CD14-positive monocyte (primary cell): ENCODE measurements around the gene KDM4C. TPM values are rescaled to one million over a fixed set of nuclear protein-coding genes. Genes with fewer than 3 reads are reported as not detected.

Source experiments
- DNase-seq, 3 donors: peaks; one replicate each; pipeline ENCODE4 v3.0.0-alpha.2; 2011 to 2022
- H2AFZ ChIP-seq: 2 replicates; pipeline ENCODE4 v1.6.0; 2012; ENCODE audit warnings: mild to moderate bottlenecking, low read depth, low read length, inconsistent platforms; ENCODE audit not compliant: insufficient read depth, poor library complexity, severe bottlenecking
- H3K27ac ChIP-seq, 2 donors: 1 replicate in 1 of 2; 2 replicates in 1 of 2; pipeline ENCODE4 v1.5.1; 2012 to 2013; ENCODE audit warnings: low read length in 2 of 2, control low read depth in 1 of 2, inconsistent platforms in 1 of 2, low read depth in 1 of 2, mild to moderate bottlenecking in 1 of 2
- H3K27me3 ChIP-seq, 2 donors: one replicate each; pipeline versions ENCODE4 v1.6.0 to v1.6.1; 2011 to 2013; ENCODE audit warnings: low read length in 2 of 2; ENCODE audit not compliant: control insufficient read depth in 2 of 2, insufficient read depth in 2 of 2
- H3K36me3 ChIP-seq, 2 donors: replicated peaks in 1 of 2; 1 replicate in 1 of 2; 2 replicates in 1 of 2; pipeline versions ENCODE4 v1.5.1 to v1.6.1; 2012 to 2013; ENCODE audit warnings: low read length in 2 of 2, control low read depth in 1 of 2, inconsistent platforms in 1 of 2, mild to moderate bottlenecking in 1 of 2; ENCODE audit not compliant: insufficient read depth in 2 of 2, control insufficient read depth in 1 of 2
- H3K4me1 ChIP-seq, 2 donors: 1 replicate in 1 of 2; 2 replicates in 1 of 2; pipeline versions ENCODE4 v1.5.1 to v1.6.1; 2012 to 2013; ENCODE audit warnings: low read length in 2 of 2, control low read depth in 1 of 2, inconsistent platforms in 1 of 2, mild to moderate bottlenecking in 1 of 2, moderate library complexity in 1 of 2; ENCODE audit not compliant: insufficient read depth in 2 of 2, control insufficient read depth in 1 of 2
- H3K4me2 ChIP-seq: replicated peaks from 2 replicates; pipeline ENCODE3; 2012; ENCODE audit warnings: low read length, moderate library complexity, mild to moderate bottlenecking; ENCODE audit not compliant: poor library complexity, severe bottlenecking; ENCODE audit errors: extremely low read depth
- H3K4me3 ChIP-seq, 3 experiments: fragments of 200-600 bp in 1 of 3; sonication (generic) in 1 of 3; replicated peaks in 1 of 3; 1 replicate in 2 of 3; 2 replicates in 1 of 3; pipeline ENCODE4 v1.5.1; 2011 to 2013; ENCODE audit warnings: low read length in 3 of 3, mild to moderate bottlenecking in 3 of 3, control low read depth in 2 of 3, low read depth in 2 of 3, inconsistent platforms in 1 of 3, moderate library complexity in 1 of 3
- H3K79me2 ChIP-seq: 2 replicates; pipeline ENCODE4 v1.6.0; 2012; ENCODE audit warnings: mild to moderate bottlenecking, control low read depth, inconsistent platforms, low read length, moderate library complexity; ENCODE audit not compliant: insufficient read depth
- H3K9ac ChIP-seq: 2 replicates; pipeline ENCODE4 v1.6.0; 2017; ENCODE audit warnings: low read length, mild to moderate bottlenecking; ENCODE audit not compliant: insufficient read depth, poor library complexity, severe bottlenecking
- H3K9me3 ChIP-seq, 2 donors: replicated peaks in 1 of 2; 1 replicate in 1 of 2; 2 replicates in 1 of 2; pipeline versions ENCODE4 v1.5.1 to v1.6.1; 2012 to 2013; ENCODE audit warnings: low read length in 2 of 2, control low read depth in 1 of 2; ENCODE audit not compliant: control insufficient read depth in 1 of 2, insufficient read depth in 1 of 2
- H4K20me1 ChIP-seq: 2 replicates; pipeline ENCODE4 v1.6.0; 2012; ENCODE audit warnings: mild to moderate bottlenecking, low read length, control low read depth, moderate library complexity; ENCODE audit not compliant: insufficient read depth
- H3K27ac Mint-ChIP-seq, 7 donors: one replicate each; pipeline ENCODE4 v1.8.0; 2020; ENCODE audit warnings: mild to moderate bottlenecking in 7 of 7, mixed read lengths in 7 of 7, moderate library complexity in 6 of 7, inconsistent platforms in 2 of 7
- H3K27me3 Mint-ChIP-seq, 3 donors: one replicate each; pipeline ENCODE4 v1.8.0; 2021 to 2022; ENCODE audit warnings: low read depth in 3 of 3, mild to moderate bottlenecking in 3 of 3, mixed read lengths in 3 of 3, moderate library complexity in 3 of 3, inconsistent platforms in 1 of 3
- H3K36me3 Mint-ChIP-seq, 2 donors: one replicate each; pipeline ENCODE4 v1.8.0; 2020; ENCODE audit warnings: mixed read lengths in 2 of 2, inconsistent platforms in 1 of 2, mild to moderate bottlenecking in 1 of 2
- H3K4me1 Mint-ChIP-seq: one replicate; pipeline ENCODE4 v1.8.0; 2020; ENCODE audit warnings: mild to moderate bottlenecking, mixed read lengths
- H3K4me3 Mint-ChIP-seq, 2 donors: one replicate each; pipeline ENCODE4 v1.8.0; 2020; ENCODE audit warnings: mild to moderate bottlenecking in 2 of 2, mixed read lengths in 2 of 2, moderate library complexity in 1 of 2
- H3K9me3 Mint-ChIP-seq, 7 donors: one replicate each; pipeline ENCODE4 v1.8.0; 2020 to 2022; ENCODE audit warnings: mixed read lengths in 7 of 7, mild to moderate bottlenecking in 6 of 7, moderate library complexity in 6 of 7, inconsistent platforms in 2 of 7
- WGBS: methylation state at CpG from one replicate; pipeline ENCODE4 v1.1.5; 2013; ENCODE audit warnings: missing lambda C conversion rate; ENCODE audit not compliant: insufficient coverage; 5-methylcytosine and 5-hydroxymethylcytosine counted together
- intact Hi-C, 2 donors: fragments of 100-400 bp; cut with micrococcal nuclease; formaldehyde crosslinking; loops; one replicate each; pipeline versions ENCODE4 v1.15.0 to v1.15.1; 2023
- polyA plus RNA-seq, 3 donors: library from polyadenylated mRNA; depleted of rRNA in 1 of 3; unstranded in 2 of 3; stranded (reverse) in 1 of 3; fragments of 300-500 nt in 2 of 3; fragments of >200 nt in 1 of 3; fragmentation: Illumina TruSeq in 2 of 3; gene quantifications; 1 replicate in 2 of 3; 2 replicates in 1 of 3; pipeline ENCODE4 v1.2.3, GENCODE V29; 2012 to 2021
- TF ChIP-seq, protein P1 (sequence below): fragments of 200-600 bp; IDR thresholded peaks from one replicate; pipeline ENCODE4 v1.8.0; 2022; ENCODE audit warnings: antibody characterized with exemption, mild to moderate bottlenecking

The KDM4C gene
- polyA plus RNA-seq, 3 donors, result 15.2 to 36.2 (median 17.1) TPM

DNA sequence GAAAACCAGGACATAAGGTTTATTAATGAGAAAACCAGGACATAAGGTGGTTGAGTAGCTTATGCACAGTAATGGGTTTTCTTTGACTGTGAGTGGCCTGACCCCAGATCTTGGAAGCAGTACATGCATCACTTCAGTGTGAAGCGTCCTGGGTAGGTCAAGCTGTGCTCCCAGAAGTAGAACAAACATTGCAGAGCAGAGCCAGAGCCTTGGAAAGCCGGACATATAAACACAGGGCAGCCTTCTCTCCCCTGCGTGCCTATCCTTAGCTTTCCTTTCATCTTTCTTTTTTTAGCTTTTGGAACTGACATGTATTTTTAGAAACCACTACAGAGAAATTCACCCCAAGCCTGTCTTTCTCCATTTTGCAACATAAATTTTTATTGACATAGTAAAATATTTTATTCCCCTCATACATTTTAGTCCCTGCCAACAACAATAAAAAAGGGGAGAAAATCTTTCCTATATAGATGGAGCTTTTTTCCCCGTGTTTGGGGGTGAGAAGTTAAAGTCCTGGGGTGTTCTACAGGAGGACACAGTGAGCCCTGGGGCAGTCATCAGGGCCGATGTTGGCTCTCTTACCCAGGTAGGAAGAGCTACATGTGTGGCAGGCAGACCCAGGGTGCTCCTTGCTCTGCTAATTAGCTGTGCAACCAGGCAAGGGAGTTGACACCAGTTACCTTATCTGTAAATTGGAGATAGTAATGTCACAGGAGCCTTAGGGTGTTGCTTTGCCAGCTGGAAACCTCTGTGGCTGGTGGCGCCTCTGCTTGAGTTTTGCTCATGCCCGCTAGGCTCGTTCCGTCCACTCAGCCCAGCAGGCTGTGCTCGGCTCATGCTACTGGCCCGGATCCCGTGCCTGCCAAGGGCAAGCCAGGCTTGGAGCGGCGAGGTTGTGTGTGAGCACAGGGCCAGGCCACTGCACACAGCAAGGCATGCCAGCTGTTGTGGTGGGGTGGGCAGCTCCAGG, 389.6 kb downstream of the KDM4C start:
- Histone ChIP-seq H3K4me2 (no peak overlapping the region), H3K9me3 (peaks cover 0 to 6% of the 10 kb centered on the region in 2 donors), H3K27me3 (no peaks in the 10 kb centered on the region), H3K36me3 (peaks cover 12 to 38% of the 10 kb centered on the region in 2 donors), H3K4me3 (no peak overlapping the region), H2AFZ (no peak overlapping the region), H3K27ac (no peak overlapping the region), H4K20me1 (peaks cover 3% of the 10 kb centered on the region), H3K9ac (no peak overlapping the region), H3K79me2 (no peaks in the 10 kb centered on the region), H3K4me1 (peaks cover 24 to 25% of the 10 kb centered on the region in 2 donors)
- intact Hi-C loops, result no loop called here
- no peak for DNase-seq
- no peak overlapping the region for H3K27ac Mint-ChIP-seq
- H3K9me3 Mint-ChIP-seq, result peaks cover 0 to 5% (median 3%) of the 10 kb centered on the region in 7 donors
- TF ChIP-seq, protein P1, sequence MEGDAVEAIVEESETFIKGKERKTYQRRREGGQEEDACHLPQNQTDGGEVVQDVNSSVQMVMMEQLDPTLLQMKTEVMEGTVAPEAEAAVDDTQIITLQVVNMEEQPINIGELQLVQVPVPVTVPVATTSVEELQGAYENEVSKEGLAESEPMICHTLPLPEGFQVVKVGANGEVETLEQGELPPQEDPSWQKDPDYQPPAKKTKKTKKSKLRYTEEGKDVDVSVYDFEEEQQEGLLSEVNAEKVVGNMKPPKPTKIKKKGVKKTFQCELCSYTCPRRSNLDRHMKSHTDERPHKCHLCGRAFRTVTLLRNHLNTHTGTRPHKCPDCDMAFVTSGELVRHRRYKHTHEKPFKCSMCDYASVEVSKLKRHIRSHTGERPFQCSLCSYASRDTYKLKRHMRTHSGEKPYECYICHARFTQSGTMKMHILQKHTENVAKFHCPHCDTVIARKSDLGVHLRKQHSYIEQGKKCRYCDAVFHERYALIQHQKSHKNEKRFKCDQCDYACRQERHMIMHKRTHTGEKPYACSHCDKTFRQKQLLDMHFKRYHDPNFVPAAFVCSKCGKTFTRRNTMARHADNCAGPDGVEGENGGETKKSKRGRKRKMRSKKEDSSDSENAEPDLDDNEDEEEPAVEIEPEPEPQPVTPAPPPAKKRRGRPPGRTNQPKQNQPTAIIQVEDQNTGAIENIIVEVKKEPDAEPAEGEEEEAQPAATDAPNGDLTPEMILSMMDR, result no peak
- peaks cover 40 to 46% of the 10 kb centered on the region in 2 donors for H3K36me3 Mint-ChIP-seq
- H3K4me1 Mint-ChIP-seq, result peaks cover 24% of the 10 kb centered on the region
- H3K27me3 Mint-ChIP-seq, result no peaks in the 10 kb centered on the region
- 93% methylated on average over 11 of the region's 14 CpGs for WGBS
- H3K4me3 Mint-ChIP-seq, result no peak overlapping the region

DNA sequence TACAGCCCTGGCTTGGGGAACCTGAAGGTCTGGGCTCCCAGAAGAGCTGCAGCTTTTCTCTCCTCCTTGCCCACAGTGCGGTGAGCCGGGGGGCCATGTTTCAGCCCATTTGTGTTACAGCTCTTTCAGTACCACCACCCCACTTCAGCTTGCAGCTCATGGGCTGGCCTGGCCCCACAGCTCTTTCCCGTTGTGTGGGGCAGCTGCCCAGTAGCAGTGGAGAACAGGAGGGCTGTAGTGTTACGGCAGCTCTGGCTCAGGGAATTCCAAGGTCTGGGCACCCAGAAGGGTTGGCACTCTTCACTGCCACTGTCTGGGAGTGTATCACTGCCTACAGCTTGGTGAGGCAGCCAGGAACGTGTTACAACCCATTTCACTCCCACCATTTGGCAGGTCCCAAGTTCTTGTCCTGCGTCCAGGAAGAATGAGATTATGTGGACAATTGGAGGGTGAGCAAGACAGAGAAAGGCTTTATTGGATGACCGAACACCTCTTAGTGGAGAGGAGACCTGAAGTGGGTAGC, 390.5 kb downstream of the KDM4C start:
- DNase-seq, result no peak
- intact Hi-C loops, result no loop called here
- Histone ChIP-seq H3K9me3 (peaks cover 0 to 6% of the 10 kb centered on the region in 2 donors), H4K20me1 (peaks cover 3% of the 10 kb centered on the region), H3K9ac (no peak overlapping the region), H3K27ac (no peak overlapping the region), H3K36me3 (peaks cover 11 to 32% of the 10 kb centered on the region in 2 donors), H3K4me2 (no peak overlapping the region), H3K4me1 (peaks cover 24 to 25% of the 10 kb centered on the region in 2 donors), H3K4me3 (no peak overlapping the region), H3K27me3 (no peaks in the 10 kb centered on the region), H3K79me2 (no peaks in the 10 kb centered on the region), H2AFZ (no peak overlapping the region)
- Mint-ChIP-seq H3K4me1 (peaks cover 24% of the 10 kb centered on the region), H3K4me3 (no peak overlapping the region), H3K27me3 (no peaks in the 10 kb centered on the region), H3K36me3 (peaks cover 42 to 54% of the 10 kb centered on the region in 2 donors), H3K9me3 (peaks cover 0 to 5% (median 3%) of the 10 kb centered on the region in 7 donors), H3K27ac (no peak overlapping the region)
- TF ChIP-seq, protein P1, result no peak
- WGBS, result 100% methylated on average over 5 of the region's 7 CpGs
